Measurements from ENCODE around the gene PAPSS1. TPM values are rescaled to one million over a fixed set of nuclear protein-coding genes. Genes with fewer than 3 reads are reported as not detected.

Gene PAPSS1
- 53.5 and 60.7 TPM in 2 replicates for total RNA-seq

GRCh38 chr4:107719922-107720722 lies at the start of gene PAPSS1:
Gene PAPSS1 (minus strand): TSS chr4:107720234. CDS start chr4:107720179, 55 bp downstream.

Other genes with a start within 250 kb of the PAPSS1 start
- gene SGMS2, start 104.7 kb upstream of the PAPSS1 start, total RNA-seq: 204 and 331 TPM in 2 replicates
- 3.4 and 7.5 TPM in 2 replicates for gene CYP2U1, start 211.3 kb upstream of the PAPSS1 start, total RNA-seq